Neural progenitor cell (in vitro differentiated cells): Measurements from ENCODE around the gene ATF6B.

Experiments
- EZH2 ChIP-seq: fragments of 200-600 bp; sonication (generic); IDR thresholded peaks from 2 replicates; pipeline ENCODE4 v1.6.1; 2017; ENCODE audit warnings: antibody characterized with exemption, mild to moderate bottlenecking, moderate library complexity
- EZH2phosphoT487 ChIP-seq: fragments of 200-600 bp; sonication (generic); IDR thresholded peaks from 2 replicates; pipeline ENCODE4 v1.6.1; 2017; ENCODE audit warnings: antibody characterized with exemption
- TF ChIP-seq, protein P1 (sequence below): fragments of 200-600 bp; sonication (generic); IDR thresholded peaks from 2 replicates; pipeline ENCODE4 v1.5.1; 2017; ENCODE audit warnings: antibody characterized with exemption, mild to moderate bottlenecking

GRCh38 chr6:32137454-32137853, 9.4 kb upstream of the ATF6B start:
- TF ChIP-seq, protein P1, sequence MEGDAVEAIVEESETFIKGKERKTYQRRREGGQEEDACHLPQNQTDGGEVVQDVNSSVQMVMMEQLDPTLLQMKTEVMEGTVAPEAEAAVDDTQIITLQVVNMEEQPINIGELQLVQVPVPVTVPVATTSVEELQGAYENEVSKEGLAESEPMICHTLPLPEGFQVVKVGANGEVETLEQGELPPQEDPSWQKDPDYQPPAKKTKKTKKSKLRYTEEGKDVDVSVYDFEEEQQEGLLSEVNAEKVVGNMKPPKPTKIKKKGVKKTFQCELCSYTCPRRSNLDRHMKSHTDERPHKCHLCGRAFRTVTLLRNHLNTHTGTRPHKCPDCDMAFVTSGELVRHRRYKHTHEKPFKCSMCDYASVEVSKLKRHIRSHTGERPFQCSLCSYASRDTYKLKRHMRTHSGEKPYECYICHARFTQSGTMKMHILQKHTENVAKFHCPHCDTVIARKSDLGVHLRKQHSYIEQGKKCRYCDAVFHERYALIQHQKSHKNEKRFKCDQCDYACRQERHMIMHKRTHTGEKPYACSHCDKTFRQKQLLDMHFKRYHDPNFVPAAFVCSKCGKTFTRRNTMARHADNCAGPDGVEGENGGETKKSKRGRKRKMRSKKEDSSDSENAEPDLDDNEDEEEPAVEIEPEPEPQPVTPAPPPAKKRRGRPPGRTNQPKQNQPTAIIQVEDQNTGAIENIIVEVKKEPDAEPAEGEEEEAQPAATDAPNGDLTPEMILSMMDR = no peak
- TF ChIP-seq EZH2 (no peak), EZH2phosphoT487 (no peak)
